ENCODE results near the gene C3orf70. TPM values are rescaled to one million over a fixed set of nuclear protein-coding genes. Genes with fewer than 3 reads are reported as not detected.

C3orf70 gene
- total RNA-seq, 1 donor from 2014 or later: 5.6 TPM

GRCh38 chr3:185029086-185029485, 123.8 kb downstream of the C3orf70 start:
- TF ChIP-seq POLR2A (IDR thresholded peaks at IDR 0.05) (no peak), POLR2AphosphoS5 (IDR thresholded peaks at IDR 0.05; ENCODE audit: insufficient read depth in 1 of 2, low read depth in 1 of 2) (no peak), CTCF (IDR thresholded peaks at IDR 0.05) (no peak)
- intact Hi-C loops (cut with DNase I): no loop called here
- Histone ChIP-seq H3K36me3 (peaks cover 0 to 15% of the 10 kb centered on the region in 2 donors), H3K27ac (no peak overlapping the region), H3K4me1 (no peaks in the 10 kb centered on the region), H3K27me3 (no peaks in the 10 kb centered on the region), H3K9me3 (no peaks in the 10 kb centered on the region), H3K4me3 (no peak overlapping the region)
- no peak for DNase-seq (ENCODE audit: extremely low spot score in 2 of 2)

- TF ChIP-seq POLR2A (IDR thresholded peaks at IDR 0.05): no peak
- TF ChIP-seq CTCF (IDR thresholded peaks at IDR 0.05): no peak
- TF ChIP-seq POLR2AphosphoS5 (IDR thresholded peaks at IDR 0.05; ENCODE audit: insufficient read depth in 1 of 2, low read depth in 1 of 2): no peak
- no peak overlapping the region for H3K4me3 ChIP-seq
- intact Hi-C loops (cut with DNase I): no loop called here
- no peak overlapping the region for H3K27ac ChIP-seq
- no peaks in the 10 kb centered on the region for H3K4me1 ChIP-seq
- DNase-seq (ENCODE audit: extremely low spot score in 2 of 2): no peak
- H3K9me3 ChIP-seq: no peaks in the 10 kb centered on the region
- peaks cover 0 to 15% of the 10 kb centered on the region in 2 donors for H3K36me3 ChIP-seq
- no peaks in the 10 kb centered on the region for H3K27me3 ChIP-seq
Measured at GRCh38 chr3:185028121-185028520, 124.7 kb downstream of the C3orf70 start.

Other genes starting within 250 kb of the C3orf70 start
- gene EHHADH, start 101.0 kb upstream of the C3orf70 start, total RNA-seq: 8.1 TPM
- 8.3 TPM for gene MAP3K13, start 210.1 kb upstream of the C3orf70 start, total RNA-seq

Data from vagina (tissue), 2 donors.